ENCODE results near the gene LCA5. TPM values are rescaled to one million over a fixed set of nuclear protein-coding genes. Genes with fewer than 3 reads are reported as not detected.

The LCA5 gene
- total RNA-seq, 1 experiment from 2014 or later = 2.3 TPM

- Histone ChIP-seq H3K27me3 (ENCODE audit: insufficient read depth, low read length) (no peaks in the 10 kb centered on the region), H4K20me1 (ENCODE audit: control insufficient read depth, insufficient read depth, insufficient read length) (no peaks in the 10 kb centered on the region), H2AK5ac (ENCODE audit: insufficient read length, low read length) (no peak overlapping the region), H2BK15ac (ENCODE audit: low read depth, low read length) (no peak overlapping the region), H3K14ac (ENCODE audit: insufficient read depth, low read length) (no peak overlapping the region), H3K23me2 (ENCODE audit: insufficient read length, low read depth, low read length, poor library complexity, severe bottlenecking) (no peaks in the 10 kb centered on the region), H4K8ac (replicated peaks; ENCODE audit: insufficient read length, low read depth, low read length) (no peak overlapping the region), H3T11ph (ENCODE audit: low read length) (no peak overlapping the region), H3K18ac (ENCODE audit: insufficient read length, low read depth, low read length) (no peak overlapping the region), H2BK12ac (ENCODE audit: insufficient read length, low read depth, low read length) (no peak overlapping the region), H3K56ac (ENCODE audit: insufficient read length, low read depth, low read length) (no peak overlapping the region), H2AFZ (ENCODE audit: low read length) (no peak overlapping the region), H2BK20ac (ENCODE audit: low read depth, low read length, poor library complexity, severe bottlenecking) (no peak overlapping the region), H4K5ac (ENCODE audit: insufficient read length, low read depth, low read length) (no peak overlapping the region), H2BK5ac (ENCODE audit: insufficient read length, low read length) (no peak overlapping the region), H4K91ac (ENCODE audit: insufficient read length, low read depth, low read length) (no peak overlapping the region), H3K9me3 (ENCODE audit: control insufficient read depth, low read depth, low read length) (no peaks in the 10 kb centered on the region), H3K79me1 (ENCODE audit: insufficient read depth, low read depth, low read length, poor library complexity, severe bottlenecking) (no peaks in the 10 kb centered on the region), H3K4ac (ENCODE audit: low read depth, low read length) (no peak overlapping the region), H3K9ac (ENCODE audit: extremely low read depth, insufficient read length, low read length) (no peak overlapping the region), H3K4me2 (ENCODE audit: insufficient read depth, insufficient read length, low read length) (no peak overlapping the region), H2BK120ac (ENCODE audit: low read depth, low read length, poor library complexity, severe bottlenecking) (no peak overlapping the region), H3K79me2 (ENCODE audit: insufficient read depth, low read length) (no peaks in the 10 kb centered on the region), H3K4me1 (ENCODE audit: insufficient read depth, low read length) (no peaks in the 10 kb centered on the region; the same call in 1 of the 2 replicates), H3K27ac (ENCODE audit: insufficient read length, low read depth, low read length) (no peak overlapping the region), H3K23ac (ENCODE audit: insufficient read length, low read depth, low read length) (no peak overlapping the region)
- Mint-ChIP-seq H3K36me3 (ENCODE audit: insufficient read depth in 1 of 3, low read depth in 3 of 3) (no peaks in the 10 kb centered on the region), H3K27me3 (ENCODE audit: low read depth) (no peaks in the 10 kb centered on the region), H3K9me3 (no peaks in the 10 kb centered on the region), H3K27ac (no peak overlapping the region), H3K4me3 (no peak overlapping the region), H3K4me1 (peaks cover 8 to 13% of the 10 kb centered on the region in 2 experiments)
- no peak for DNase-seq
- WGBS (ENCODE audit: extremely low coverage, insufficient read length, low lambda C conversion rate) = no CpG with 5 or more reads among the region's 8 CpGs
- no peak for TF ChIP-seq CTCF (conservative IDR thresholded peaks at IDR 0.05)
Measured at GRCh38 chr6:79468587-79468986, 68.6 kb downstream of the LCA5 start.
